ENCODE measurements around the gene RPAP2.
"Not testable (repeated sequence)": the region's sequence is repeated elsewhere in the genome, so short reads cannot be mapped to it uniquely, and the experiment has no call there.

RPAP2 gene

GRCh38 chr1:92411511-92411910 is 112.7 kb downstream of the RPAP2 start:
- no peaks in the 10 kb centered on the region for H3K27me3 ChIP-seq (ENCODE audit: control insufficient read depth in 1 of 2, insufficient read depth in 2 of 2, low read length in 2 of 2)
- H3K36me3 ChIP-seq (ENCODE audit: control insufficient read depth in 2 of 2, insufficient read depth in 2 of 2, low read length in 2 of 2): no peaks in the 10 kb centered on the region
- H3K9ac ChIP-seq (ENCODE audit: low read length in 2 of 2): no peak overlapping the region
- no peak overlapping the region for H3K27ac ChIP-seq (ENCODE audit: low read length)
- H3K9me3 ChIP-seq (ENCODE audit: control insufficient read depth in 2 of 2, low read length in 2 of 2): no peaks in the 10 kb centered on the region
- no peaks in the 10 kb centered on the region for H3K4me1 ChIP-seq (ENCODE audit: control insufficient read depth, insufficient read depth, low read length)
- no peak overlapping the region for H3K4me3 ChIP-seq (ENCODE audit: low read length in 2 of 2)

GRCh38 chr1:92419642-92420041 is 120.8 kb downstream of the RPAP2 start:
- no peaks in the 10 kb centered on the region for H3K36me3 ChIP-seq (ENCODE audit: control insufficient read depth in 2 of 2, insufficient read depth in 2 of 2, low read length in 2 of 2)
- no peak overlapping the region for H3K9ac ChIP-seq (ENCODE audit: low read length in 2 of 2)
- H3K4me3 ChIP-seq (ENCODE audit: low read length in 2 of 2): no peak overlapping the region
- H3K9me3 ChIP-seq (ENCODE audit: control insufficient read depth in 2 of 2, low read length in 2 of 2): no peaks in the 10 kb centered on the region
- no peaks in the 10 kb centered on the region for H3K4me1 ChIP-seq (ENCODE audit: control insufficient read depth, insufficient read depth, low read length)
- H3K27me3 ChIP-seq (ENCODE audit: control insufficient read depth in 1 of 2, insufficient read depth in 2 of 2, low read length in 2 of 2): no peaks in the 10 kb centered on the region
- H3K27ac ChIP-seq (ENCODE audit: low read length): no peak overlapping the region

- Histone ChIP-seq H3K36me3 (ENCODE audit: control insufficient read depth in 2 of 2, insufficient read depth in 2 of 2, low read length in 2 of 2) (no peaks in the 10 kb centered on the region), H3K4me1 (ENCODE audit: control insufficient read depth, insufficient read depth, low read length) (no peaks in the 10 kb centered on the region), H3K27me3 (ENCODE audit: control insufficient read depth in 1 of 2, insufficient read depth in 2 of 2, low read length in 2 of 2) (no peaks in the 10 kb centered on the region), H3K9me3 (ENCODE audit: control insufficient read depth in 2 of 2, low read length in 2 of 2) (no peaks in the 10 kb centered on the region), H3K4me3 (ENCODE audit: low read length in 2 of 2) (no peak overlapping the region), H3K27ac (ENCODE audit: low read length) (no peak overlapping the region), H3K9ac (ENCODE audit: low read length in 2 of 2) (no peak overlapping the region)
These were observed 125.5 kb downstream of the RPAP2 start for GRCh38 chr1:92424381-92424780.

GRCh38 chr1:92425617-92426016 is 126.8 kb downstream of the RPAP2 start:
- H3K4me3 ChIP-seq (ENCODE audit: low read length in 2 of 2): no peak overlapping the region

GRCh38 chr1:92430030-92430429 is 131.2 kb downstream of the RPAP2 start:
- no peaks in the 10 kb centered on the region for H3K4me1 ChIP-seq (ENCODE audit: control insufficient read depth, insufficient read depth, low read length)
- H3K9ac ChIP-seq (ENCODE audit: low read length in 2 of 2): no peak overlapping the region
- H3K36me3 ChIP-seq (ENCODE audit: control insufficient read depth in 2 of 2, insufficient read depth in 2 of 2, low read length in 2 of 2): no peaks in the 10 kb centered on the region
- no peak overlapping the region for H3K27ac ChIP-seq (ENCODE audit: low read length)
- H3K4me3 ChIP-seq (ENCODE audit: low read length in 2 of 2): no peak overlapping the region
- no peaks in the 10 kb centered on the region for H3K27me3 ChIP-seq (ENCODE audit: control insufficient read depth in 1 of 2, insufficient read depth in 2 of 2, low read length in 2 of 2)
- no peaks in the 10 kb centered on the region for H3K9me3 ChIP-seq (ENCODE audit: control insufficient read depth in 2 of 2, low read length in 2 of 2)

More at GRCh38 chr1:92425617-92426016, 126.8 kb downstream of the RPAP2 start:
- Histone ChIP-seq H3K9ac (ENCODE audit: low read length in 2 of 2) (no peak overlapping the region), H3K27me3 (ENCODE audit: control insufficient read depth in 1 of 2, insufficient read depth in 2 of 2, low read length in 2 of 2) (no peaks in the 10 kb centered on the region), H3K36me3 (ENCODE audit: control insufficient read depth in 2 of 2, insufficient read depth in 2 of 2, low read length in 2 of 2) (no peaks in the 10 kb centered on the region), H3K4me1 (ENCODE audit: control insufficient read depth, insufficient read depth, low read length) (no peaks in the 10 kb centered on the region), H3K27ac (ENCODE audit: low read length) (no peak overlapping the region), H3K9me3 (ENCODE audit: control insufficient read depth in 2 of 2, low read length in 2 of 2) (no peaks in the 10 kb centered on the region)

GRCh38 chr1:92434572-92434971 is 135.7 kb downstream of the RPAP2 start:
- not testable (repeated sequence) for H3K27me3 ChIP-seq (ENCODE audit: control insufficient read depth in 1 of 2, insufficient read depth in 2 of 2, low read length in 2 of 2); H3K4me1 ChIP-seq (ENCODE audit: control insufficient read depth, insufficient read depth, low read length); H3K27ac ChIP-seq (ENCODE audit: low read length); H3K9me3 ChIP-seq (ENCODE audit: control insufficient read depth in 2 of 2, low read length in 2 of 2); H3K4me3 ChIP-seq (ENCODE audit: low read length in 2 of 2); H3K9ac ChIP-seq (ENCODE audit: low read length in 2 of 2); H3K36me3 ChIP-seq (ENCODE audit: control insufficient read depth in 2 of 2, insufficient read depth in 2 of 2, low read length in 2 of 2)

GRCh38 chr1:92439291-92439690 is 140.4 kb downstream of the RPAP2 start:
- H3K36me3 ChIP-seq (ENCODE audit: control insufficient read depth in 2 of 2, insufficient read depth in 2 of 2, low read length in 2 of 2): no peaks in the 10 kb centered on the region
- H3K27ac ChIP-seq (ENCODE audit: low read length): no peak overlapping the region
- no peak overlapping the region for H3K4me3 ChIP-seq (ENCODE audit: low read length in 2 of 2)
- H3K9ac ChIP-seq (ENCODE audit: low read length in 2 of 2): no peak overlapping the region
- H3K27me3 ChIP-seq (ENCODE audit: control insufficient read depth in 1 of 2, insufficient read depth in 2 of 2, low read length in 2 of 2): no peaks in the 10 kb centered on the region
- no peaks in the 10 kb centered on the region for H3K4me1 ChIP-seq (ENCODE audit: control insufficient read depth, insufficient read depth, low read length)
- H3K9me3 ChIP-seq (ENCODE audit: control insufficient read depth in 2 of 2, low read length in 2 of 2): peaks cover 0 to 8% of the 10 kb centered on the region in 2 donors

GRCh38 chr1:92441316-92441696 is 142.4 kb downstream of the RPAP2 start:
- H3K27me3 ChIP-seq (ENCODE audit: control insufficient read depth in 1 of 2, insufficient read depth in 2 of 2, low read length in 2 of 2): no peaks in the 10 kb centered on the region
- H3K9me3 ChIP-seq (ENCODE audit: control insufficient read depth in 2 of 2, low read length in 2 of 2): peaks cover 0 to 4% of the 10 kb centered on the region in 2 donors
- no peaks in the 10 kb centered on the region for H3K4me1 ChIP-seq (ENCODE audit: control insufficient read depth, insufficient read depth, low read length)
- peak overlapping the region in 1 of 2 donors; percentile 40 for H3K4me3 ChIP-seq (ENCODE audit: low read length in 2 of 2)
- H3K27ac ChIP-seq (ENCODE audit: low read length): no peak overlapping the region
- no peaks in the 10 kb centered on the region for H3K36me3 ChIP-seq (ENCODE audit: control insufficient read depth in 2 of 2, insufficient read depth in 2 of 2, low read length in 2 of 2)
- H3K9ac ChIP-seq (ENCODE audit: low read length in 2 of 2): no peak overlapping the region

- H3K36me3 ChIP-seq (ENCODE audit: control insufficient read depth in 2 of 2, insufficient read depth in 2 of 2, low read length in 2 of 2): no peaks in the 10 kb centered on the region
- H3K4me3 ChIP-seq (ENCODE audit: low read length in 2 of 2): peak overlapping the region; percentile 40
- H3K4me1 ChIP-seq (ENCODE audit: control insufficient read depth, insufficient read depth, low read length): no peaks in the 10 kb centered on the region
- no peaks in the 10 kb centered on the region for H3K9me3 ChIP-seq (ENCODE audit: control insufficient read depth in 2 of 2, low read length in 2 of 2)
- H3K9ac ChIP-seq (ENCODE audit: low read length in 2 of 2): no peak overlapping the region
- H3K27ac ChIP-seq (ENCODE audit: low read length): no peak overlapping the region
- no peaks in the 10 kb centered on the region for H3K27me3 ChIP-seq (ENCODE audit: control insufficient read depth in 1 of 2, insufficient read depth in 2 of 2, low read length in 2 of 2)
These were observed 143.0 kb downstream of the RPAP2 start for GRCh38 chr1:92441697-92442342.

- H3K27ac ChIP-seq (ENCODE audit: low read length): no peak overlapping the region
- no peaks in the 10 kb centered on the region for H3K27me3 ChIP-seq (ENCODE audit: control insufficient read depth in 1 of 2, insufficient read depth in 2 of 2, low read length in 2 of 2)
- no peaks in the 10 kb centered on the region for H3K36me3 ChIP-seq (ENCODE audit: control insufficient read depth in 2 of 2, insufficient read depth in 2 of 2, low read length in 2 of 2)
- peak overlapping the region in 1 of 2 donors; percentile 40 for H3K4me3 ChIP-seq (ENCODE audit: low read length in 2 of 2)
- H3K9ac ChIP-seq (ENCODE audit: low read length in 2 of 2): no peak overlapping the region
- H3K4me1 ChIP-seq (ENCODE audit: control insufficient read depth, insufficient read depth, low read length): no peaks in the 10 kb centered on the region
- H3K9me3 ChIP-seq (ENCODE audit: control insufficient read depth in 2 of 2, low read length in 2 of 2): no peaks in the 10 kb centered on the region
These were observed 143.5 kb downstream of the RPAP2 start for GRCh38 chr1:92442351-92442750.

GRCh38 chr1:92443893-92444292 is 145.0 kb downstream of the RPAP2 start:
- H3K4me1 ChIP-seq (ENCODE audit: control insufficient read depth, insufficient read depth, low read length): no peaks in the 10 kb centered on the region
- no peak overlapping the region for H3K9ac ChIP-seq (ENCODE audit: low read length in 2 of 2)
- H3K27ac ChIP-seq (ENCODE audit: low read length): no peak overlapping the region
- no peaks in the 10 kb centered on the region for H3K27me3 ChIP-seq (ENCODE audit: control insufficient read depth in 1 of 2, insufficient read depth in 2 of 2, low read length in 2 of 2)
- H3K36me3 ChIP-seq (ENCODE audit: control insufficient read depth in 2 of 2, insufficient read depth in 2 of 2, low read length in 2 of 2): no peaks in the 10 kb centered on the region
- no peaks in the 10 kb centered on the region for H3K9me3 ChIP-seq (ENCODE audit: control insufficient read depth in 2 of 2, low read length in 2 of 2)
- H3K4me3 ChIP-seq (ENCODE audit: low read length in 2 of 2): no peak overlapping the region
